ENCODE data around the gene POLN. TPM values are rescaled to one million over a fixed set of nuclear protein-coding genes. Genes with fewer than 3 reads are reported as not detected.

POLN gene
- total RNA-seq, 1 experiment from 2014 or later: 1.2 TPM

DNA sequence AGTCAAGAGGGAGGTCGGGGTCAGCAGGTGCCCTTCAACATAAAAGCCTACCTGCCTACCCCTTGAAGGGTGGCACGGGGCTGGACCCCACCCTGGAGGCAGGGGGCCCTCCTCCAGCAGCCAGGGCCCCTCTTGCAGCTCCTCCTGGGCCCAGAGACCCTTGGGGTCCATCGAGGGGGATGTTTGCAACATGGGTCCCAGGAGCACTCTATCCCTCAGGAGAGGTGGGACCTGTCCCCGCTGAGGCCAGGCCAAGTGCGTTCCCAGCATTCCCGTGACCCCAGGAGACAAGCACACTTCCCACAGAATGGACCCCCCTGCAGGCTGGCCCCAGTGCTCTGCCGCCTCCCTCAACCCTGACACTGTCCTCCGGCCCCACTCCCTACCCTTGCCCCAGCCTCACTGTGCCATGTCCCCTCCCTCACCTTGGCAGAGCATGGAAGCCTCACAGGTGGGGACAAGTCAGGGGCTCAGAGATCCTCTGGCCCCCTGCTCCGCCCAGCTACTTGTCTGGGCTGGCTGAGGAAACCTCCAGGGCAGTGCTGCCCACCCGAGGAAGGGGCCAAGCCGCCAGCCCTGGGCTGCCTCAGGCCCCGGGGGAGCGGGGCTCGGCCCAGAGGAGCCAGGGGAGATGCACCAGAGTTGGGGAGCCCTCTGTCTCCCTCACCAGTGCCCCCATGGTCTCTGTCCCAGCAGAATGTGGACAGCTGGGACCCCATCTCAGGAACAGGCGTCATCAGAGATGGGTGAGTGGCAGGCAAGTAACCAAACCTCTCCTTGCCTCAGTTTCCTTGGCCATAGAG lies 17.8 kb upstream of the POLN start:
- H3K4me1 ChIP-seq: 0 out of 2 replicates have a peak, but pooled peaks cover 5% of the 10 kb centered on the region
- no peaks in the 10 kb centered on the region for H3K36me3 ChIP-seq (ENCODE audit: control insufficient read depth, insufficient read depth, low read length)
- no peak overlapping the region for H3K4me3 ChIP-seq (ENCODE audit: low read depth, low read length)
- Mint-ChIP-seq H3K36me3 (ENCODE audit: insufficient read depth, unreplicated experiment) (peaks cover under 1% of the 10 kb centered on the region), H3K4me3 (ENCODE audit: unreplicated experiment) (peak overlapping the region; percentile 64), H3K4me1 (ENCODE audit: low read depth, unreplicated experiment) (no peaks in the 10 kb centered on the region), H3K27ac (ENCODE audit: unreplicated experiment) (no peak overlapping the region), H3K27me3 (ENCODE audit: insufficient read depth, unreplicated experiment) (no peaks in the 10 kb centered on the region), H3K9me3 (ENCODE audit: unreplicated experiment) (no peaks in the 10 kb centered on the region)
- CTCF ChIA-PET: no interaction called here
- BruUV-seq (replicated peaks): no TSS peak
- POLR2A ChIA-PET: no interaction called here
- intact Hi-C loops (cut with micrococcal nuclease; ENCODE audit: unreplicated experiment): loop anchor here (5.0 kb wide), 1 partner anchor 547 kb away; the partner anchor contains the start of gene SLBP
- peak in 1 of 2 experiments; percentile 30 for DNase-seq
- no peak for TF ChIP-seq CTCF (IDR thresholded peaks at IDR 0.05; ENCODE audit: insufficient read depth in 1 of 2, low read depth in 1 of 2, low read length in 1 of 2, severe bottlenecking in 1 of 2, unreplicated experiment in 1 of 2)
- no peaks in the 10 kb centered on the region for H3K27me3 ChIP-seq (replicated peaks; ENCODE audit: control insufficient read depth, insufficient read depth, low read length)
- H3K9me3 ChIP-seq: no peaks in the 10 kb centered on the region

DNA sequence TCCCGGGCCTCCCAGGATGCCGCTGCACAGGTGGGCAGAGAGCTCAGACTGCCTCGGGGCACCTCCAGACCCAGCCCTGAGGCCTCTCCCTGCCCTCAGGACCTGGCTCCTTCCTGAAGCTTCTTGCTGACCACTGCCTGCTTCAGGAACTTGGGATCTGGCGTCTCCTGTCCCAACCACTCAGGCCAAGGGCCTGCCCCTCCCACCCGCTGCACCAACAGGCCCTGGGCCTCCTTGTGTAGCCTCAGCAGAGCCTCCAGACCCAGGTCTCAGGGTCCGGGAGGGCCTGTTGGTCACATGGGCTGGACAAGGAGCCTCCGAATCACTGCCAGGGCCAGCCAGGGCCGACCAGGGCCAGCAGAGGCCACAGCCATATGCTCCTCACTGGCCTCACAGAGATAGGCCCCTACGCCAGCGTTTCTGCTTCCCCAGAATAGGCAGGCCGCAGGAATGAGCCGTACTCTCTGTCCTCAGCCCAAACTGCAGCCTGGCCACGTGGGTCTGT lies 17.2 kb upstream of the POLN start:
- Histone ChIP-seq H3K9me3 (no peaks in the 10 kb centered on the region), H3K27me3 (replicated peaks; ENCODE audit: control insufficient read depth, insufficient read depth, low read length) (no peaks in the 10 kb centered on the region), H3K4me1 (0 out of 2 replicates have a peak, but pooled peaks cover 5% of the 10 kb centered on the region), H3K4me3 (ENCODE audit: low read depth, low read length) (no peak overlapping the region), H3K36me3 (ENCODE audit: control insufficient read depth, insufficient read depth, low read length) (no peaks in the 10 kb centered on the region)
- POLR2A ChIA-PET: no interaction called here
- Mint-ChIP-seq H3K36me3 (ENCODE audit: insufficient read depth, unreplicated experiment) (peaks cover 7% of the 10 kb centered on the region), H3K4me1 (ENCODE audit: low read depth, unreplicated experiment) (no peaks in the 10 kb centered on the region), H3K9me3 (ENCODE audit: unreplicated experiment) (no peaks in the 10 kb centered on the region), H3K27me3 (ENCODE audit: insufficient read depth, unreplicated experiment) (no peaks in the 10 kb centered on the region), H3K27ac (ENCODE audit: unreplicated experiment) (no peak overlapping the region), H3K4me3 (ENCODE audit: unreplicated experiment) (no peak overlapping the region)
- DNase-seq: peak in 1 of 2 experiments; percentile 31
- intact Hi-C loops (cut with micrococcal nuclease; ENCODE audit: unreplicated experiment): no loop called here
- CTCF ChIA-PET: no interaction called here
- no TSS peak for BruUV-seq (replicated peaks)
- TF ChIP-seq CTCF (IDR thresholded peaks at IDR 0.05; ENCODE audit: insufficient read depth in 1 of 2, low read depth in 1 of 2, low read length in 1 of 2, severe bottlenecking in 1 of 2, unreplicated experiment in 1 of 2): no peak

GRCh38 chr4:2258091-2259035 lies 16.4 kb upstream of the POLN start:
- Mint-ChIP-seq H3K27me3 (ENCODE audit: insufficient read depth, unreplicated experiment) (no peaks in the 10 kb centered on the region), H3K36me3 (ENCODE audit: insufficient read depth, unreplicated experiment) (peaks cover 11% of the 10 kb centered on the region), H3K4me1 (ENCODE audit: low read depth, unreplicated experiment) (no peaks in the 10 kb centered on the region), H3K9me3 (ENCODE audit: unreplicated experiment) (no peaks in the 10 kb centered on the region), H3K4me3 (ENCODE audit: unreplicated experiment) (no peak overlapping the region), H3K27ac (ENCODE audit: unreplicated experiment) (no peak overlapping the region)
- DNase-seq: peak in 1 of 2 experiments; percentile 28
- intact Hi-C loops (cut with micrococcal nuclease; ENCODE audit: unreplicated experiment): no loop called here
- H3K27me3 ChIP-seq (replicated peaks; ENCODE audit: control insufficient read depth, insufficient read depth, low read length): no peaks in the 10 kb centered on the region
- H3K9me3 ChIP-seq: no peaks in the 10 kb centered on the region
- H3K4me1 ChIP-seq: 0 out of 2 replicates have a peak, but pooled peaks cover 5% of the 10 kb centered on the region
- no peaks in the 10 kb centered on the region for H3K36me3 ChIP-seq (ENCODE audit: control insufficient read depth, insufficient read depth, low read length)
- no TSS peak for BruUV-seq (replicated peaks)
- ChIA-PET POLR2A (no interaction called here), CTCF (no interaction called here)
- H3K4me3 ChIP-seq (ENCODE audit: low read depth, low read length): no peak overlapping the region
- no peak for TF ChIP-seq CTCF (IDR thresholded peaks at IDR 0.05; ENCODE audit: insufficient read depth in 1 of 2, low read depth in 1 of 2, low read length in 1 of 2, severe bottlenecking in 1 of 2, unreplicated experiment in 1 of 2)

Data from Caco-2 (cell line).